IMR-90 (cell line): Measurements from ENCODE around the gene PLPP3.

Experiments used
- CEBPB ChIP-seq: IDR thresholded peaks from 2 replicates; pipeline ENCODE4 v1.6.1; 2012; ENCODE audit warnings: low read depth, low read length, improper control_type of control experiment
- CHD1 ChIP-seq: IDR thresholded peaks from 2 replicates; pipeline ENCODE4 v1.6.1; 2012; ENCODE audit warnings: low read depth, low read length, improper control_type of control experiment
- MAFK ChIP-seq: IDR thresholded peaks from 2 replicates; pipeline ENCODE4 v1.6.1; 2012; ENCODE audit warnings: low read depth, low read length, improper control_type of control experiment
- NFE2L2 ChIP-seq: fragments of 150-350 bp; IDR thresholded peaks from 2 replicates; pipeline ENCODE4 v1.6.1; 2016; ENCODE audit warnings: low read depth, mild to moderate bottlenecking, low read length
- POLR2A ChIP-seq: IDR thresholded peaks from 2 replicates; pipeline ENCODE4 v1.6.1; 2012; ENCODE audit warnings: mild to moderate bottlenecking, low read depth, low read length
- RCOR1 ChIP-seq: IDR thresholded peaks from 2 replicates; pipeline ENCODE4 v1.6.1; 2012; ENCODE audit warnings: mild to moderate bottlenecking, low read length, improper control_type of control experiment; ENCODE audit not compliant: insufficient replicate concordance
- TF ChIP-seq, protein P1 (sequence below): conservative IDR thresholded peaks from 2 replicates; pipeline ENCODE4 v1.5.1; 2012; ENCODE audit warnings: mild to moderate bottlenecking, low read depth, low read length, improper control_type of control experiment
- TF ChIP-seq, protein P2 (sequence below): fragments of 150-350 bp; IDR thresholded peaks from 2 replicates; pipeline ENCODE4 v1.6.1; 2017; ENCODE audit warnings: mild to moderate bottlenecking, antibody characterized with exemption, low read length, low read depth

DNA sequence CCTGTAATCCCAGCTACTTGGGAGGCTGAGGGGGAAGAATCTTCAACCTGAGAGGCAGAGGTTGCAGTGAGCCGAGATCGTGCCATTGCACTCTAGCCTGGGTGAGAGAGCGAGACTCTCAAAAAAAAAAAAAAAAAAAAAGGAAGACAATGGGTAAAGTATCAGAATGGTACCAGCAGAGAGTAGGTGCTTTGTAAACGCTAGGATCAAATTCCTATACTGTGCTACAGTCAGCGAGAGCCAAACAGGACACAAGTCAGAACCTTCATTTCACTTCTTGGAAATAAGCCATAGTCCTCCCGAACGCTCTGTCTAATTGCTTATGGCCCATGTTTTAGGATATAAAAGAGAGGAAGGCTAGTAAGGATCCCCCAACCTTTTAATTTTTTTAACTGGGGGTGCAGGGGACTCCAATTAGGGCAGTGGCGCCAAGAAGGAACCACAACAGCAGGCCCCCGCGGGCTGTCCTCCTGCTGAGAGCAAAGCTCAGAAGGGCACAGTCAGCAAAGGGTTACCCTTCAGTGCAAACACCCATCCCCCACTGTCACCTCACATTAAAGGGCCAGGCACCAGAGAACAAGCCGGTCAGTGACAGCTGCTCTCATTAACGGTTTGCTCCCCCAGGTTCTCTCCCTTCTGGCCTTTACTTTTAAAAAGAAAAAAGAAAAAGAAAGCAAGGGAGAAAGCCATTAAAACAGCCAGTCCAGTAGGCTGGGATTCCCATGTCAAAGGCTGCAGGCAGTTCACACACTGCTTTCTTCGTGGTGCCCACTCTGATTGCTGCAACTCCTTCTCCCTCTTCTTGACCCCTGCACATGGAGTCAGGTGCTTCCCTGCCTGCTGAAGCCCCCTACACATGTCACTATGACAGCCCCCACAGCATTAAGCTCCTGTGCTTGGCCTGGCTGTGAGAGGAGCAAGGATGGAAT, 69.4 kb downstream of the PLPP3 start:
- TF ChIP-seq POLR2A: no peak
- no peak for TF ChIP-seq RCOR1
- no peak for TF ChIP-seq CHD1
- TF ChIP-seq MAFK: no peak
- TF ChIP-seq, protein P1, sequence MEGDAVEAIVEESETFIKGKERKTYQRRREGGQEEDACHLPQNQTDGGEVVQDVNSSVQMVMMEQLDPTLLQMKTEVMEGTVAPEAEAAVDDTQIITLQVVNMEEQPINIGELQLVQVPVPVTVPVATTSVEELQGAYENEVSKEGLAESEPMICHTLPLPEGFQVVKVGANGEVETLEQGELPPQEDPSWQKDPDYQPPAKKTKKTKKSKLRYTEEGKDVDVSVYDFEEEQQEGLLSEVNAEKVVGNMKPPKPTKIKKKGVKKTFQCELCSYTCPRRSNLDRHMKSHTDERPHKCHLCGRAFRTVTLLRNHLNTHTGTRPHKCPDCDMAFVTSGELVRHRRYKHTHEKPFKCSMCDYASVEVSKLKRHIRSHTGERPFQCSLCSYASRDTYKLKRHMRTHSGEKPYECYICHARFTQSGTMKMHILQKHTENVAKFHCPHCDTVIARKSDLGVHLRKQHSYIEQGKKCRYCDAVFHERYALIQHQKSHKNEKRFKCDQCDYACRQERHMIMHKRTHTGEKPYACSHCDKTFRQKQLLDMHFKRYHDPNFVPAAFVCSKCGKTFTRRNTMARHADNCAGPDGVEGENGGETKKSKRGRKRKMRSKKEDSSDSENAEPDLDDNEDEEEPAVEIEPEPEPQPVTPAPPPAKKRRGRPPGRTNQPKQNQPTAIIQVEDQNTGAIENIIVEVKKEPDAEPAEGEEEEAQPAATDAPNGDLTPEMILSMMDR: no peak
- TF ChIP-seq, protein P2, sequence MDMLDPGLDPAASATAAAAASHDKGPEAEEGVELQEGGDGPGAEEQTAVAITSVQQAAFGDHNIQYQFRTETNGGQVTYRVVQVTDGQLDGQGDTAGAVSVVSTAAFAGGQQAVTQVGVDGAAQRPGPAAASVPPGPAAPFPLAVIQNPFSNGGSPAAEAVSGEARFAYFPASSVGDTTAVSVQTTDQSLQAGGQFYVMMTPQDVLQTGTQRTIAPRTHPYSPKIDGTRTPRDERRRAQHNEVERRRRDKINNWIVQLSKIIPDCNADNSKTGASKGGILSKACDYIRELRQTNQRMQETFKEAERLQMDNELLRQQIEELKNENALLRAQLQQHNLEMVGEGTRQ: no peak
- no peak for TF ChIP-seq CEBPB
- no peak for TF ChIP-seq NFE2L2
